Renal cortex interstitium (tissue), 11 donors: ENCODE data around the gene ASTN1. TPM values are rescaled to one million over a fixed set of nuclear protein-coding genes. Genes with fewer than 3 reads are reported as not detected.
"Not testable (repeated sequence)": the region's sequence is repeated elsewhere in the genome, so short reads cannot be mapped to it uniquely, and the experiment has no call there.

Experiments used
- DNase-seq, 11 donors: peaks; one replicate each; pipeline ENCODE4 v3.0.0-alpha.2; 2013; ENCODE audit warnings: low read depth in 9 of 11, low spot score in 4 of 11; ENCODE audit errors: extremely low read depth in 1 of 11
- polyA plus RNA-seq, 3 donors: library from polyadenylated mRNA; unstranded; fragments of 120-200 nt; gene quantifications; one replicate each; pipeline ENCODE4 v1.2.1, GENCODE V29; 2013; ENCODE audit not compliant: insufficient read length in 3 of 3

ASTN1 gene
- polyA plus RNA-seq, 3 donors, result 1.5 to 2.1 (median 1.5) TPM

GRCh38 chr1:177124577-177125278, 39.8 kb downstream of the ASTN1 start:
- DNase-seq, result no peak

- peak in 3 of 11 donors; percentile 24 to 43 (median 33) for DNase-seq
Measured at GRCh38 chr1:177122461-177123251, 41.9 kb downstream of the ASTN1 start.

GRCh38 chr1:177119311-177119710, 45.2 kb downstream of the ASTN1 start:
- DNase-seq, result no peak

GRCh38 chr1:177118901-177119300, 45.6 kb downstream of the ASTN1 start:
- no peak for DNase-seq

- no peak for DNase-seq
Measured at GRCh38 chr1:177116941-177117340, 47.6 kb downstream of the ASTN1 start.

GRCh38 chr1:177106614-177107365, 57.7 kb downstream of the ASTN1 start:
- no peak for DNase-seq

- DNase-seq, result no peak
Measured at GRCh38 chr1:177106196-177106595, 58.3 kb downstream of the ASTN1 start.

GRCh38 chr1:177103005-177103852, 61.3 kb downstream of the ASTN1 start:
- DNase-seq, result no peak

GRCh38 chr1:177092001-177092400, 72.5 kb downstream of the ASTN1 start:
- no peak for DNase-seq

- DNase-seq, result no peak
Measured at GRCh38 chr1:177091040-177091439, 73.5 kb downstream of the ASTN1 start.

GRCh38 chr1:177088966-177089365, 75.5 kb downstream of the ASTN1 start:
- DNase-seq, result no peak

GRCh38 chr1:177082855-177083693, 81.4 kb downstream of the ASTN1 start:
- no peak for DNase-seq

GRCh38 chr1:177080564-177080963, 83.9 kb downstream of the ASTN1 start:
- no peak for DNase-seq

GRCh38 chr1:177077734-177078499, 86.6 kb downstream of the ASTN1 start:
- no peak for DNase-seq

GRCh38 chr1:177077006-177077405, 87.5 kb downstream of the ASTN1 start:
- DNase-seq, result no peak

- DNase-seq, result not testable (repeated sequence)
Measured at GRCh38 chr1:177074811-177075210, 89.7 kb downstream of the ASTN1 start.

GRCh38 chr1:177069490-177069889, 95.0 kb downstream of the ASTN1 start:
- DNase-seq, result no peak
